ENCODE measurements around the gene DDX41. TPM values are rescaled to one million over a fixed set of nuclear protein-coding genes. Genes with fewer than 3 reads are reported as not detected.

Gene DDX41
- total RNA-seq, 3 donors from 2014 or later (not counting 1 experiment from before 2014, with no cell fraction given) = 66.6 to 106 (median 78.3) TPM

DNA sequence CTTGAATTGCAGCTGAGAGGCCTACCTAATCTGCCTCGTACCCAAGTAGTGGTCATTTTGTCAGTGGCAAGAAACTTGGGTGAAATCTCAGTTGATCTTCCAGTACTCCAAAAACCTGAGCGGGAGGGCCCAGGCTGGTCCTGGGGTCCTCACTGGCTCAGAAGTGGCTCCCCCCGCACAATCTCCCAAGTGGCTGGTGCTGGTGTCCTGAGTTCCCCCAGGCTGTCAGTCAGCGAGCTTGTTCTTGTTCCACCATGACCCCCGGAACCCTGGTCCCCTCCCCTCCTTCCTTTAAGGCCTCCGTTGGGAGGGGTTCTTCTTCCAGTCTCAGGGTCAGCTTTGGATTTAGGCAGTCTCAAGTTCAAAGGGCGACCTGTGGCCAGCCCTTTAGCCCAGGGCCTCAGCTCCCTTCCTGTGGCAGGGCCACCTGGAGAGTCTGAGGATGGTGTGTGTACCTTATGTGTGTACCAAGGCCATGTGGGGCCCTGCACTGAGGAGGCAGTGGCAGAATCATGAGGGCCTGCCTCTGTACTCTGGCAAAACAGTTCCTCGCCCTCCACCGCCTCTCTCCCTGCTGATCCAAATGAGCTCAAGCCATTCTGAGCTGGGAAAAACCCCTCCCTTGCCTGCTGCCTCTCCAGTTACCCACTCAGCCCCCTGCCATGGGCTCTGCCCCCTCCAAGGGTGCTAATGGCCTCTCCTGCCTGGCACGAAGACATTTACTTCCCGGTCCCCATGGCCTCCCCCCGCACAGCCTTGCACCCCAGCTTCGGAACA is 38.9 kb downstream of the DDX41 start:
- DNase-seq = no peak
- no peak for ATAC-seq
- H3K27ac ChIP-seq (ENCODE audit: low read length) = no peak overlapping the region

DNA sequence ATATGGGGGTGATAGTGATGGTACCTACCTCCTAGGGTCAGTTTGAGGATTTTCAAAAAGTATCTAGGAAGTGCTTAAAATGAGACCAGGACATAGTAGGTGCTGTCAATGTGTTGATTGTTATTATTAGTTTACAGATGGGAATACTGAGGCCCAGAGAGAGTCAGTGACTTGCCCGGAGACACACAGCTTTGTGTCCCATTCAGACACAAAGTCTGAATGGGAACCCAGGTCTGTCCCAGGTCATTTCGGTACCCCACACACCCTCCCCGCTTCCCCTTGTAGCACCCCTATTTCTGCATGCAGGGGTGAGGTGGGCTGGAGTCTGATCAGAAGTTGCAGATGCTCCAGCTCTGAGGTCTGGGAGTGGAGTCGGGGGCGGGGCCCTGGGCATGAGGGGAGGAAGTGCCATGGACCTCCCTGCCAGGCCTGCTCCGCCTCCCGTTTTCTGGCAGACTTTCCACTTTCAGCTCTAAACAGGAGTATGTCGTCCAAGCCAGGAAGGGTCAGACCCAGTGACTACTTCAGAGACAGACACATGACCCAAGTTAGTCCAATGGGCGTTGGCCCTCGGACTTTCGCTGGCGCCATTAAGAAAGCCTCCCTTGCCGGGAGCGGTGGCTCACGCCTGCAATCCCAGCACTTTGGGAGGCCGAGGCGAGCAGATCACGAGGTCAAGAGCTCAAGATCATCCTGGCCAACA is 40.1 kb downstream of the DDX41 start:
- H3K36me3 Mint-ChIP-seq = no peaks in the 10 kb centered on the region
- Histone ChIP-seq H3K4me3 (ENCODE audit: low read length) (no peak overlapping the region), H3K9me3 (ENCODE audit: control insufficient read depth, insufficient read depth, low read length) (no peaks in the 10 kb centered on the region), H3K27ac (ENCODE audit: low read length) (no peak overlapping the region), H3K27me3 (ENCODE audit: control insufficient read depth, insufficient read depth, low read length) (peaks cover 15% of the 10 kb centered on the region), H3K36me3 (ENCODE audit: control insufficient read depth, insufficient read depth, low read length) (no peaks in the 10 kb centered on the region), H3K4me1 (ENCODE audit: control insufficient read depth, insufficient read depth, low read length) (peaks cover 45% of the 10 kb centered on the region)
- no peak for DNase-seq
- no peak overlapping the region for H3K4me3 Mint-ChIP-seq
- 96% methylated on average over 18 of the region's 18 CpGs for WGBS (ENCODE audit: insufficient coverage)
- H3K27me3 Mint-ChIP-seq (ENCODE audit: low read depth in 2 of 2) = peaks cover 0 to 16% of the 10 kb centered on the region in 2 donors
- no peaks in the 10 kb centered on the region for H3K9me3 Mint-ChIP-seq
- H3K4me1 Mint-ChIP-seq = peaks cover 17 to 56% of the 10 kb centered on the region in 2 donors
- TF ChIP-seq, protein P1, sequence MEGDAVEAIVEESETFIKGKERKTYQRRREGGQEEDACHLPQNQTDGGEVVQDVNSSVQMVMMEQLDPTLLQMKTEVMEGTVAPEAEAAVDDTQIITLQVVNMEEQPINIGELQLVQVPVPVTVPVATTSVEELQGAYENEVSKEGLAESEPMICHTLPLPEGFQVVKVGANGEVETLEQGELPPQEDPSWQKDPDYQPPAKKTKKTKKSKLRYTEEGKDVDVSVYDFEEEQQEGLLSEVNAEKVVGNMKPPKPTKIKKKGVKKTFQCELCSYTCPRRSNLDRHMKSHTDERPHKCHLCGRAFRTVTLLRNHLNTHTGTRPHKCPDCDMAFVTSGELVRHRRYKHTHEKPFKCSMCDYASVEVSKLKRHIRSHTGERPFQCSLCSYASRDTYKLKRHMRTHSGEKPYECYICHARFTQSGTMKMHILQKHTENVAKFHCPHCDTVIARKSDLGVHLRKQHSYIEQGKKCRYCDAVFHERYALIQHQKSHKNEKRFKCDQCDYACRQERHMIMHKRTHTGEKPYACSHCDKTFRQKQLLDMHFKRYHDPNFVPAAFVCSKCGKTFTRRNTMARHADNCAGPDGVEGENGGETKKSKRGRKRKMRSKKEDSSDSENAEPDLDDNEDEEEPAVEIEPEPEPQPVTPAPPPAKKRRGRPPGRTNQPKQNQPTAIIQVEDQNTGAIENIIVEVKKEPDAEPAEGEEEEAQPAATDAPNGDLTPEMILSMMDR (IDR thresholded peaks at IDR 0.05) = no peak
- H3K27ac Mint-ChIP-seq = peak overlapping the region in 1 of 2 donors; percentile 48
- intact Hi-C loops (cut with micrococcal nuclease) = no loop called here
- no peak for ATAC-seq

More for the DNA sequence above, 38.9 kb downstream of the DDX41 start:
- H3K36me3 Mint-ChIP-seq = no peaks in the 10 kb centered on the region
- Histone ChIP-seq H3K36me3 (ENCODE audit: control insufficient read depth, insufficient read depth, low read length) (no peaks in the 10 kb centered on the region), H3K27me3 (ENCODE audit: control insufficient read depth, insufficient read depth, low read length) (peaks cover 8% of the 10 kb centered on the region), H3K4me3 (ENCODE audit: low read length) (no peak overlapping the region), H3K4me1 (ENCODE audit: control insufficient read depth, insufficient read depth, low read length) (peaks cover 34% of the 10 kb centered on the region), H3K9me3 (ENCODE audit: control insufficient read depth, insufficient read depth, low read length) (no peaks in the 10 kb centered on the region)
- intact Hi-C loops (cut with micrococcal nuclease) = no loop called here
- H3K4me3 Mint-ChIP-seq = no peak overlapping the region
- WGBS (ENCODE audit: insufficient coverage) = 98% methylated on average over 13 of the region's 13 CpGs
- peaks cover 17 to 47% of the 10 kb centered on the region in 2 donors for H3K4me1 Mint-ChIP-seq
- TF ChIP-seq, protein P1 (IDR thresholded peaks at IDR 0.05) = no peak
- no peaks in the 10 kb centered on the region for H3K9me3 Mint-ChIP-seq
- H3K27me3 Mint-ChIP-seq (ENCODE audit: low read depth in 2 of 2) = peaks cover 0 to 16% of the 10 kb centered on the region in 2 donors
- H3K27ac Mint-ChIP-seq = peak overlapping the region; percentile 83 to 92

DNA sequence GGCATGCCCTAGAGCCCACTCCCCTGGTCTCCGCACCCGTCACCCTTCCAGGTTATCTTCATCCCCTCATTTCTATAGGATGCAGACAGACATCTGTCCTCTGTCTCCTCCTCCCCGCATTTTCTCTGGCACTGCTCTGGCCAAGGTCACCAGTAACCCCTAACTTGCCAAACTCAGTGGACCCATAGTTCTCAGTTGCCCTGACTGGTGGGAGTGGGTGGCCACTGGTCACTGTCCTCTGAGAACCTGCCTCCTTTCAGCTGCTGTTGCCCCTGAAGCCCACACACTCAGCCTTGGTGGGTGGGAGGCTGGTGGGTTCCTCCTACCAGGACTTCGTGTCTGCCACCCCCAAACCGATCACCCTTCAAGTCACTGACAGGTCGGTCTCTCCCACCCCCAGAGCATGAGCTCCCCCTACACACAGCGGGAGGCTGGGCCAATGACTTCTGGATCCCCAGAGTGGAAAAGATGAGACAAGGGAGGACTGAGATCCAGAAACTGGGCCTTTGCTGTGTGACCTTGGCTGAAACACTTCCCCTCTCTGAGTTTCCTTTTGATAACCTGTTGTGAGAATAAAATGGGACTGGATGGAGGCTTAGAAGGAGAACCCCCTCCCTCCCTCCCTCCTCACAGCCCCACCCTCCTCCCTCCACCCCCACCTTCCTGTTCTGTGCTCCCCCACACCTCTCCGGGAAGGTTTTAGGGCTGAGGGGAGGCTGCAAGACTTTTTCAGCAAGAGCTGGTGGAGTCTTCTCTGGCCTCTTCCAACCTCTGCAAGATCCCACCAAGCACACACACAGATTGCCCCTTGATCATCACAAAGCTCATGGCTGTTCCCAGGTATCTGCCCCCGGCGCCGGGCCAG is 41.0 kb downstream of the DDX41 start:
- intact Hi-C loops (cut with micrococcal nuclease) = no loop called here
- H3K27ac ChIP-seq (ENCODE audit: low read length) = no peak overlapping the region
- Mint-ChIP-seq H3K27ac (peak overlapping the region in 1 of 2 donors; percentile 48), H3K27me3 (ENCODE audit: low read depth in 2 of 2) (peaks cover 0 to 16% of the 10 kb centered on the region in 2 donors), H3K4me1 (peaks cover 17 to 61% of the 10 kb centered on the region in 2 donors), H3K9me3 (no peaks in the 10 kb centered on the region), H3K36me3 (no peaks in the 10 kb centered on the region), H3K4me3 (peak overlapping the region; percentile 63)
- DNase-seq (no peak), ATAC-seq (no peak)
- peaks cover 50% of the 10 kb centered on the region for H3K4me1 ChIP-seq (ENCODE audit: control insufficient read depth, insufficient read depth, low read length)
- TF ChIP-seq, protein P1 (IDR thresholded peaks at IDR 0.05) = no peak
- WGBS (ENCODE audit: insufficient coverage) = 81% methylated on average over 9 of the region's 11 CpGs
- peaks cover 15% of the 10 kb centered on the region for H3K27me3 ChIP-seq (ENCODE audit: control insufficient read depth, insufficient read depth, low read length)
- H3K4me3 ChIP-seq (ENCODE audit: low read length) = no peak overlapping the region
- no peaks in the 10 kb centered on the region for H3K9me3 ChIP-seq (ENCODE audit: control insufficient read depth, insufficient read depth, low read length)
- no peaks in the 10 kb centered on the region for H3K36me3 ChIP-seq (ENCODE audit: control insufficient read depth, insufficient read depth, low read length)
